ENCODE measurements around the gene HIPK3.
"Not testable (repeated sequence)": the region's sequence is repeated elsewhere in the genome, so short reads cannot be mapped to it uniquely, and the experiment has no call there.

The HIPK3 gene

DNA sequence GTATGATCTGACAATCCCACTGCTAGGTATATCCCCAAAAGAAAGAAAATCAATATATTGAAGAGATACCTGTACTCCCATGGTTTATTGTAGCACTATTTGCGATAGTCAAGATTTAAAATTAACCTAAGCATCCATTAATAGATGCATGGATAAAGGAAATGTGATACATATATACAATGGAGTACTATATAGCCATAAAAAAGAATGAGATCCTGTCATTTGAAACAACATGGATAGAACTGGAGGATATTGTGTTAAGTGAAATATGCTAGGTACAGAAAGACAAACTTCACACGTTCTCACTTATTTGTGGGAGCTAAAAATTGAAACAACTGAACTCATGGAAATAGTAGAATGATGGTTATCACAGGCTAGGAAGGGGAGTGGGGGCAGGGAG, 14.6 kb upstream of the HIPK3 start:
- Mint-ChIP-seq H3K36me3 (peaks cover 4% of the 10 kb centered on the region), H3K4me3 (no peak overlapping the region), H3K9me3 (peaks cover 5% of the 10 kb centered on the region)

DNA sequence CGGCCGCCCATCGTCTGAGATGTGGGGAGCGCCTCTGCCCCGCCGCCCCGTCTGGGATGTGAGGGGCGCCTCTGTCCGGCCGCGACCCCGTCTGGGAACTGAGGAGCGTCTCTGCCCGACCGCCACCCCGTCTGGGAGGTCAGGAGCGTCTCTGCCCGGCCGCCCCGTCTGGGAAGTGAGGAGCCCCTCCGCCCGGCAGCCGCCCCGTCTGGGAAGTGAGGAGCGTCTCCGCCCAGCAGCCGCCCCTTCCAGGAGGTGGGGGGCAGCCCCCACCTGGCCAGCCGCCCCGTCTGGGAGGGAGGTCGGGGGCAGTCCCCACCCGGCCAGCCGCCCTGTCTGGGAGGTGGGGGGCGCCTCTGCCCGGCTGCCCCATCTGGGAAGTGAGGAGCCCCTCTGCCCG, 13.5 kb upstream of the HIPK3 start:
- H3K27ac Mint-ChIP-seq; H3K36me3 Mint-ChIP-seq; H3K4me3 Mint-ChIP-seq; H3K4me1 Mint-ChIP-seq; H3K9me3 Mint-ChIP-seq; ATAC-seq (ENCODE audit: low read depth); H3K27me3 Mint-ChIP-seq; DNase-seq (ENCODE audit: low spot score in 2 of 2): not testable (repeated sequence)

More for the DNA sequence above, 14.6 kb upstream of the HIPK3 start:
- ATAC-seq (ENCODE audit: low read depth) (no peak), DNase-seq (ENCODE audit: low spot score in 2 of 2) (no peak)
- no peaks in the 10 kb centered on the region for H3K4me1 Mint-ChIP-seq
- H3K27ac Mint-ChIP-seq: no peak overlapping the region
- peaks cover 2% of the 10 kb centered on the region for H3K27me3 Mint-ChIP-seq

- ATAC-seq (ENCODE audit: low read depth) (no peak), DNase-seq (ENCODE audit: low spot score in 2 of 2) (no peak)
- H3K27ac Mint-ChIP-seq: no peak overlapping the region
- H3K4me3 Mint-ChIP-seq: no peak overlapping the region
- no peaks in the 10 kb centered on the region for H3K9me3 Mint-ChIP-seq
- H3K27me3 Mint-ChIP-seq: peaks cover 7% of the 10 kb centered on the region
- H3K36me3 Mint-ChIP-seq: no peaks in the 10 kb centered on the region
- H3K4me1 Mint-ChIP-seq: no peaks in the 10 kb centered on the region
Measured at GRCh38 chr11:33248416-33248971, 8.7 kb upstream of the HIPK3 start.

DNA sequence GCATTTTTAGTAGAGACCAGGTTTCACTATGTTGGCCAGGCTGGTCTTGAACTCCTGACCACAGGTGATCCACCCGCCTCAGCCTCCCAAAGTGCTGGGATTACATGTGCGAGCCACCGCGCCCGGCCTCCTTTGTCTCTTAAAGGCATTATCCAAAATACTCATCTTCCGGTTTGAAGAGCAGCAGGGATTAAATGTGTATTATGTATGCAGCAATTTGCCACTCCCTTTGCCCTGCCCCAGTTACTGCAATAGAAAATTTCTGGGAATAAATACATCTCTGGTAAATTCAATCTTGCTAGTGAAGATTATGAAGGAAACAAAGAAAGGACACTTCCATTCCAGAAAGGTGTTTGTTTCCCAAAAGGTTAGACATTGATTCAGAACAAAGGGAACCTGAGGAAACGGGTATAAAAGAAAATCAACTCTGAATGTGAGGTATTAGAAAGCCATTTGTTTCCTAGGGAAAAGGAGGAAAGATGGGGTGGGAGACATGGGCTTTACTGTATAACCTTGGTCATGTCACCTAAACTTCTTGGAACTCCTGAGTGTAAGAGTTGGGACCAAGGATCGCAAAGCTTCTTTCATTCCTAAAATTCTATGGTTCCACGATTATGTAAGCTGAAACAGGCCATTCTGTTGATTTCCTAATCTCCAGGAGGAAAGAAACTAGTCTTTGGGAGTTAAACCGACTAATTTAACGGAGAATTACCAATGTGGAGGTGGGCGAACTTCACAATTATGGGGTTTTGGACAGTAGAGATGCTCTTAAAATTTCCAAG, 959 bp upstream of the HIPK3 start:
- no peak for ATAC-seq (ENCODE audit: low read depth)
- H3K4me3 Mint-ChIP-seq: peak overlapping the region; percentile 95
- H3K27ac Mint-ChIP-seq: peak overlapping the region; percentile 94
- H3K27me3 Mint-ChIP-seq: no peaks in the 10 kb centered on the region
- peaks cover 11% of the 10 kb centered on the region for H3K4me1 Mint-ChIP-seq
- H3K9me3 Mint-ChIP-seq: no peaks in the 10 kb centered on the region
- H3K36me3 Mint-ChIP-seq: peaks cover under 1% of the 10 kb centered on the region
- DNase-seq (ENCODE audit: low spot score in 2 of 2): no peak

- H3K36me3 Mint-ChIP-seq: peaks cover 2% of the 10 kb centered on the region
- H3K27ac Mint-ChIP-seq: peak overlapping the region; percentile 94
- ATAC-seq (ENCODE audit: low read depth): no peak
Measured at GRCh38 chr11:33256813-33257159, 395 bp upstream of the HIPK3 start.

GRCh38 chr11:33257897-33258630, 883 bp downstream of the HIPK3 start:
- H3K9me3 Mint-ChIP-seq: no peaks in the 10 kb centered on the region
- peaks cover 2% of the 10 kb centered on the region for H3K36me3 Mint-ChIP-seq
- H3K27me3 Mint-ChIP-seq: no peaks in the 10 kb centered on the region
- H3K4me3 Mint-ChIP-seq: peak overlapping the region; percentile 95
- peak overlapping the region; percentile 94 for H3K27ac Mint-ChIP-seq
- peaks cover 22% of the 10 kb centered on the region for H3K4me1 Mint-ChIP-seq
- peak; percentile 53 for ATAC-seq (ENCODE audit: low read depth)
- DNase-seq (ENCODE audit: low spot score in 2 of 2): peak; percentile 63 to 69

More at GRCh38 chr11:33256813-33257159, 395 bp upstream of the HIPK3 start:
- Mint-ChIP-seq H3K4me3 (peak overlapping the region; percentile 95), H3K27me3 (no peaks in the 10 kb centered on the region), H3K9me3 (no peaks in the 10 kb centered on the region), H3K4me1 (peaks cover 16% of the 10 kb centered on the region)
- DNase-seq (ENCODE audit: low spot score in 2 of 2): no peak

DNA sequence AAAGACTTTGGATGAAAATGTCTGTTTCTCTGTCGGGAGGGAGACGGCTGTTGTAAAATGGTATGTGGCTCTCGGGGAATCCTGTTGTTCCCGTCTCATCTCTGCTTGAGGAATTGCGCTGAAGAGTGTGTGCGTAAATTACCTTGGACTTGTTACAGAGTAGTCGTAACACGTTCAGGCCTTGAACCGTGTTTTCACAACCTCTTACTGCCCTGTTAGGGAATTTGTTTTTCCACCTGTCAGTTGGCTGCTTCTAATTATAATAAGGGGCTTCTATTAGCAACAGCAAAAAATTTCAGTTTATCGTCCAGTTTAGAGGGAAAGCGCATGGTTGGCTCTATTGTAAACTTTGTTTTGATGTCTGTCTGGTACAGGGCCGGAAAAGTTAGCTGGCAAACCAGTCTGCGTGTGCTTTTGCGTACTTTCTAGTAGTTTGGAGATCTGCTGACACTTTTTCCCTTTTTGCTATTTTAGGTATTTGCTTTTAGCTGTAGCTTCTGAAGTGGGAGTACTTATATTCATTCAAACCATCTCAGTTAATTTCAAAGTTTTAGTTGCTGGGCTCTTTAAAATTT, 1.5 kb downstream of the HIPK3 start:
- peak overlapping the region; percentile 94 for H3K27ac Mint-ChIP-seq
- ATAC-seq (ENCODE audit: low read depth): peak; percentile 5
- H3K27me3 Mint-ChIP-seq: no peaks in the 10 kb centered on the region
- H3K4me3 Mint-ChIP-seq: peak overlapping the region; percentile 95
- DNase-seq (ENCODE audit: low spot score in 2 of 2): no peak
- peaks cover 2% of the 10 kb centered on the region for H3K36me3 Mint-ChIP-seq
- peaks cover 22% of the 10 kb centered on the region for H3K4me1 Mint-ChIP-seq
- H3K9me3 Mint-ChIP-seq: no peaks in the 10 kb centered on the region

GRCh38 chr11:33259869-33260268, 2.7 kb downstream of the HIPK3 start:
- Mint-ChIP-seq H3K4me3 (no peak overlapping the region), H3K36me3 (peaks cover 2% of the 10 kb centered on the region), H3K27me3 (no peaks in the 10 kb centered on the region), H3K4me1 (peaks cover 22% of the 10 kb centered on the region), H3K27ac (no peak overlapping the region), H3K9me3 (no peaks in the 10 kb centered on the region)
- no peak for ATAC-seq (ENCODE audit: low read depth)
- no peak for DNase-seq (ENCODE audit: low spot score in 2 of 2)

DNA sequence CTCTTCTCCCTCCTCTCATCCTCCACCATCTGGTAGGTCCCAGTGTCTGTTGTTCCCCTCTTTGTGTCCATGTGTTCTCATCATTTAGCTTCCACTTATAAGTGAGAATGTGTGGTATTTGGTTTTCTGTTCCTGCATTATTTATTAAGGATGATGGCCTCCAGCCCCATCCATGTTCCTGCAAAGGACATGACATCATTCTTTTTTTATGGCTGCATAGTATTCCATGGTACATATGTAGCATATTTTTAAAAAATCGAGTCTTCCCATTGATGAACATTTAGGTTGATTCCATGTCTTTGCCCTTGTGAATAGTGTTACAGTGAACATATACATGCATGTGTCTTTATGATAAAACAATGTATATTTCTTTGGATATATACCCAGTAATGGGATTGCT, 4.2 kb downstream of the HIPK3 start:
- not testable (repeated sequence) for DNase-seq (ENCODE audit: low spot score in 2 of 2); H3K27ac Mint-ChIP-seq; H3K9me3 Mint-ChIP-seq; H3K36me3 Mint-ChIP-seq; H3K27me3 Mint-ChIP-seq; H3K4me3 Mint-ChIP-seq; ATAC-seq (ENCODE audit: low read depth)
- peaks cover 19% of the 10 kb centered on the region for H3K4me1 Mint-ChIP-seq

DNA sequence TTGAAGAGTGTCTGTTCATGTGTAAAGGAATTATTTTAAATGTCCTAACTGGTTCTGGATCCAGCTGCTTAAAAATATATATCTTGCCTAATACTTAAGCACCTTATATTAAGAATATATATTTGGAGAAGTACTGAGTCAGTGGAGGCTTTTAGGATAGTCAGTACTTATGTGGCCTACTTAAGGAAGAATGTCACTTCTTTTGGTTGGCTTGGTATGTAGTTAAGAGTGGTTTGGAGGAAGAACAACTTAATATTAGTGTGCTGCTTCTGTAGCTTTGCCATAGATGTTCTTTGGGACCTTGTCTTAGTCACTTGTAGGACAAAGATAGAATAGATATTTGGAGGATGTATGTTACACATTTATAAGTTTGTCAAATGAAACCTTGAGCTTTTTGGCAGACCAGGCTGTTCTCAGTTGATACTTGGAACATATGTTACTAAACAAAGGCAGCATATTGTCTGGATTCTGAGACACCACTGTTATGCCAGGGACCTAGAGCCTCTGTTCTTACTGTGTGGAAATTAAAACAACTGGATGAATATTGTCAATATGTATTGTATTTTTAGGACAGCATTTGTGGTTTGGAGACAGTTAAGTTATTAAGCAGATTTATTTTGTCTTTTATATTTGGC, 4.9 kb downstream of the HIPK3 start:
- no peak overlapping the region for H3K4me3 Mint-ChIP-seq
- H3K36me3 Mint-ChIP-seq: peaks cover 2% of the 10 kb centered on the region
- H3K9me3 Mint-ChIP-seq: no peaks in the 10 kb centered on the region
- H3K27me3 Mint-ChIP-seq: no peaks in the 10 kb centered on the region
- ATAC-seq (ENCODE audit: low read depth) (no peak), DNase-seq (ENCODE audit: low spot score in 2 of 2) (no peak)
- no peak overlapping the region for H3K27ac Mint-ChIP-seq
- peaks cover 17% of the 10 kb centered on the region for H3K4me1 Mint-ChIP-seq

GRCh38 chr11:33263549-33263948, 6.4 kb downstream of the HIPK3 start:
- ATAC-seq (ENCODE audit: low read depth) (no peak), DNase-seq (ENCODE audit: low spot score in 2 of 2) (no peak)
- Mint-ChIP-seq H3K36me3 (peaks cover 2% of the 10 kb centered on the region), H3K27ac (no peak overlapping the region), H3K4me3 (no peak overlapping the region), H3K9me3 (no peaks in the 10 kb centered on the region), H3K4me1 (peaks cover 19% of the 10 kb centered on the region), H3K27me3 (no peaks in the 10 kb centered on the region)

DNA sequence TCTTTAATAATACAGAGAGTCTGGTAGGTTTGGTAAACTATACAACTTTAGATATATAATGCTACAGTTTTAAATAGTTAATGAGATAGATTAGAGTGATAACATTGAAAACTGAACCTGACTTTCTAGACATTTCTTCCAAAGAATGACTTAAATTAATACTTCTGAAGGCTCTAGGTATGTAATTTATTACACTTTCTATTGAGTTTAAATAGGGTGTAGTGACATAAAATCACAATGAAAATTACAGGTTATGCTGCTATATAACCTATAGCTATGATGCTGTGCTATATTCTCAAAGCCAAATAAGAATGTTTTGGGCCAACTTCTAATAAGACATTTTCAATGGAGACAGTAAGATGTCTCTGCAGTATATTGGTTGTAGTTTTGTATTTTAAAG, 7.7 kb downstream of the HIPK3 start:
- Mint-ChIP-seq H3K27me3 (no peaks in the 10 kb centered on the region), H3K9me3 (no peaks in the 10 kb centered on the region), H3K36me3 (peaks cover 2% of the 10 kb centered on the region), H3K4me3 (no peak overlapping the region), H3K4me1 (peaks cover 28% of the 10 kb centered on the region), H3K27ac (no peak overlapping the region)
- no peak for DNase-seq (ENCODE audit: low spot score in 2 of 2)
- ATAC-seq (ENCODE audit: low read depth): no peak

- H3K27me3 Mint-ChIP-seq: no peaks in the 10 kb centered on the region
- no peak for ATAC-seq (ENCODE audit: low read depth)
- H3K36me3 Mint-ChIP-seq: no peaks in the 10 kb centered on the region
- H3K27ac Mint-ChIP-seq: no peak overlapping the region
- H3K9me3 Mint-ChIP-seq: no peaks in the 10 kb centered on the region
- peaks cover 23% of the 10 kb centered on the region for H3K4me1 Mint-ChIP-seq
- H3K4me3 Mint-ChIP-seq: no peak overlapping the region
- DNase-seq (ENCODE audit: low spot score in 2 of 2): no peak
Measured at GRCh38 chr11:33266393-33267215, 9.4 kb downstream of the HIPK3 start.

Data from memory B cell (primary cell).